ENCODE data around the gene PHF19.

PHF19 gene

DNA sequence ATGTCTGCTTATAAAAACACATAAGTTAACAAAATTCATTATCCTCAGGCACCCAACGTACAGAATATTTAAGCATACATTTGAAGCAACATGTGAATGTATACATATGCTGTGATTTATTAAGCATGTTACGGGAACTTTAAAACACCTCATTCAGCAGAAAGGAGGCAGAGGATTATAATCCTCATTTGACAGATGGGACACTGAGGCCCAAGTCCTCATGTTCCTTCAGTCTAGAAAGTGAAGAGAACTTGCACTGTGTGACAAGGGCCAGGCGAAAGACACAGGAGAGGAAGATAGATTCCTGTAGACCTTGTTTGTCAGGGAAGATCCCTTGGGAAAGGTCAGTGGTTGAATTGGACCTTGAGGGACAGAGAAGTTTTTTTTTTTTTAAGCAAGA is 26.7 kb downstream of the PHF19 start:
- DNase-seq: no peak

GRCh38 chr9:120846906-120847305 is 30.1 kb downstream of the PHF19 start:
- DNase-seq: no peak

DNA sequence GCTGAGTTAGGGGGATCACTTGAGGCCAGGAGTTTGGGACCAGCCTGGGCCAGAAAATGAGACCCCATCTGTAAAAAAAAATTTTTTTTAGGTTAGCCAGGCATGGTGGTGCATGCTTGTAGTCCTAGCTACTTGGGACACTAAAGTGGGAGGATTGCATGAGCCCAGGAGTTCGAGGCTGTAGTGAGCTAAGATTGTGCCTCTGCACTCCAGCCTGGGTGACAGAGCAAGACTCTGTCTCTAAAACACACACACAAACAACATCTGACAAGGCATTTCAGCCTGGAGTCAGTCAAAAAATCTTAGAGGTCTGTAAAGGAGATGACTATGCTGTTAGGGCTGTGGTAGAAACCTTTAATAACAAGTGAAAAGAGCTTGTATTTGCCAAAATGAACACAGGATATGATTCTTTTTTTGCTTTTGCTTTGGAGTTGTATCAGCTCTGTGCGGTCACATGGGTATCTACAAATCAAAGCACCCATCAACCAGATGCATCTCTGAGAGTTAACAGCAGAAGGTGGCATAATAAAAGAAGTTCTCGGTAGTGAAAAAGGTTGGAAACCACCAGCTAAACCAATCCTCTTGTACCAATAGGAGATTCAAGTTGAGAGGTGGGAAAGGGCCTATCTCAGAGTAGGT is 30.6 kb downstream of the PHF19 start:
- no peak for DNase-seq

- no peak for DNase-seq
Measured at GRCh38 chr9:120845255-120845654, 31.7 kb downstream of the PHF19 start.

DNA sequence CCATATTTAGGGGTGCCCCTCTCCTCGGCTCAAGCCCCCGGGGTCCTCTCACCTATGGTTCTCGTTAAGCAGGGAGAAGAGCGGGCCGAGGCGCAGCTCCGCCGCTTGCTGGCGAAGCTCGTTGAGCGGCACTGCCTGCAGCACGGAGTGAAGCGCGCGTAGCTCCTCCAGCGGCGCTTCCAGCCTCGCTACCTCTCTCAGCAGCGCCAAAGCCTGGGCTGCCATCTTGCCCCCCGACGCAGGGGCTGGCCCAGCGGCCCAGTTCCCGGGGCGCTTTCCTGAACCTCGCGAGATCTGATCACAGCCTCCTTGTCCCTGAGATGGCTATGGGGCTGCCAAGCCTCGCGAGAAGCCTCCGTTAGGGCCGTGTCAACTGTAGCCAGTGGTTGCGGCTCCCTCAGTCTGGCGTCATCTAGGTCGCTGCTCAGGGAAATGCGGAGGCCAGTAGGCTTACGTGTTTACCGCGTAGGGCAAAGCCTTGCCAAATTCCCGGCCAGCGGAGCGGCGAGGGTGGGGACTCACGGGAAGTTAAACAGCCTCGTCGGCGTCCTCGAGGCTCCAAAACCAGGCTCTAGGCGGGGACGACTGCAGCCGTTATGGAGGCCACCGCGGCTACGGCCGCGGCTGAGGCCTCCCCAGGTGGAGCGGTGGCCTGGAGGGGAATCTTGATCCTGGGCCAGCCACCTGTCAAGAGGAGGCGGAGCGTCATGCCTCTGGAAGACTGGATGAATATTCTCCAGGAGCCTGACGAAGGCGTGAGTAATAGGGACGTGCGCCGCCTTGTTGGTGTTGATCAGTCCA is 34.1 kb downstream of the PHF19 start, which contains the start of gene PSMD5:
TSS of gene PSMD5 (minus strand) at position 238 of the 801 bp plus-strand sequence. CDS start at position 225, 13 bp downstream.
- DNase-seq: peak; percentile 98 to 99

- no peak for DNase-seq
Measured at GRCh38 chr9:120841930-120842684, 34.9 kb downstream of the PHF19 start.

DNA sequence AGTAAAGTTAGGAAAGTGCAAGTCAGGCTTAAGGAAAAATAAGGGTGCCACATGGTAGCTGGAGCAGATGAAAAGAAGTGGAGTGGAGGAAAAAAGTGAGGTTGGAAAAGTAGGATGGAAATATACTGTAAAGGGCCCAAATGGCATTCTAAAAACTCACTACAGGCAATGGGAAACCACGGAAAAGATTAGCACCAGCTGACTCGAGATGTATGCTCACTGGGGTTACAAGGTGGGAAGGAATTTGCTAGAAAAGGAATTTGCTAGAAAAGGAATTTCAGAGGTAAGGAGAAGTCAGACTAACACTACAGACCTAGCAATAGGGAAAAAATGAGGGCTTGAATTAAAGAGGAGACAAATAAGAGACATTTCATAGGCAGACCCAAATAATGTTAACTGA is 37.8 kb downstream of the PHF19 start:
- no peak for DNase-seq

DNA sequence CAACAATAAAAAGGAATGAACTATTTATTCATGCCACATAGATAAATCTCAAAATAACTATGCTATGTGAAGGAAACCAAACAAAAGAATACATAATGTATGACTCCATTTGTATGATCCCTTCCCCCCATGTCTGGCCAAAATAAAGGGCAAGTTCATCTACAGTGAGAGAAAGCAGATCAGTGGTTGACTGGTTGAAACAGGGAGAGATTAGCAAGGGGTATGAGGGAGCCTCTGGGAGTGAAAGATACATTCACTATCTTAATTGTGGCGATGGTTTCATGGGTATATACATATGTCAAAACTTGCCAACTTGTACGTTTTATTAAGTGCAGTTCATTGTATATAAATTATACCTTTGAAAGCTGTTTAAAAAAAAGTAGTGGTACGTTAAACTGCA is 39.1 kb downstream of the PHF19 start:
- DNase-seq: no peak

GRCh38 chr9:120833325-120833724 is 43.7 kb downstream of the PHF19 start:
- DNase-seq: no peak

- no peak for DNase-seq
Measured at GRCh38 chr9:120832807-120833206, 44.2 kb downstream of the PHF19 start.

GRCh38 chr9:120830865-120831264 is 46.1 kb downstream of the PHF19 start:
- no peak for DNase-seq

DNA sequence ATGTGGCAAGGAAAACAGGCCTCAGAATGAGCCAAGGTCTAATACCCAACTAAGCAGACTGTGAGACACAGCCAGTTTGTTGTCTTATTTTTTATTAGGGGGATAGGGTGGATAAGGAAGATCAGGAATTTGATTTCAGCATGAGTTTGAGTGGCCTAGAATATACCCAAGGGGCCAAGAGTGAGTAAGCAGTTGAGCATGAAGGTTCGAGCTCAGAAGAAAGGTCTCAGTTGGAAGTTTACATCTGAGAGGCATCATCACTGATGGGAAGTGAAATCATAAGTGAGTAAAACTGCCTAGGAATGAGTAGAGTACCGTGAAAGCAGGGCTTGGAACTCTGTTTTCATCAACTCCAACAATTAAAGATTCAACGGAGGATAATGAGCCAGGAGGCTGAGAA is 46.8 kb downstream of the PHF19 start:
- DNase-seq: no peak

GRCh38 chr9:120829650-120830049 is 47.3 kb downstream of the PHF19 start:
- DNase-seq: no peak

- no peak for DNase-seq
Measured at GRCh38 chr9:120820095-120820494, 56.9 kb downstream of the PHF19 start.

- no peak for DNase-seq
Measured at GRCh38 chr9:120818595-120818994, 58.4 kb downstream of the PHF19 start.

DNA sequence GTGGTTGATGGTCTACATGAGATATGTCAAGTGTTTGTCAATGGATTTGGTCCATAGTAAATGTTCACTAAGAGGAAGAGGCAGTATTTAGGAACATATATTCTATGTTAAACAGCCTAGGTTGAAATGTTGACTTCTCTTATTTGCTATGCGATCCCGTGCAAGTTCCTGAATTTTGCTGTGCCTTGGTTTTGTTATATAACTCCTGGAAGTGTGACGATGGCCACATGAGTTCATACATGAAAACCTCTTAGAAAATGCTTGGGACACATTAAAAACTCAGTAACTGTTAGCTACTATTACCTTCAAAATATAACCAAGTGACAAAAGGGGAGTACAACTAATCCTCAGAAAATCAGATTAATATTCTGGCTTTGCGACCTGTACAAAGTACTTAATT is 61.9 kb downstream of the PHF19 start:
- no peak for DNase-seq

- no peak for DNase-seq
Measured at GRCh38 chr9:120808931-120809330, 68.1 kb downstream of the PHF19 start.

GRCh38 chr9:120807607-120808379 is 69.2 kb downstream of the PHF19 start:
- DNase-seq: no peak
